Left lung (tissue), 10 donors: ENCODE measurements around the gene POLR2L. TPM values are rescaled to one million over a fixed set of nuclear protein-coding genes. Genes with fewer than 3 reads are reported as not detected.

Source experiments
- ATAC-seq: fragments of 200-7000 bp; cut with Tn5 transposase; one replicate; pipeline ENCODE4 v1.9.1; 2020; ENCODE audit warnings: moderate library complexity
- DNase-seq, 4 donors: peaks; one replicate each; pipeline ENCODE4 v3.0.0-alpha.2; 2013 to 2020
- H3K27ac ChIP-seq, 2 donors: fragments of 200-600 bp; sonication (generic) in 1 of 2; one replicate each; pipeline versions ENCODE4 v1.5.0 to v1.8.0; 2020 to 2021
- H3K27me3 ChIP-seq, 2 donors: fragments of 200-600 bp; sonication (generic) in 1 of 2; one replicate each; pipeline versions ENCODE4 v1.5.0 to v1.8.0; 2020 to 2021
- H3K36me3 ChIP-seq, 2 donors: fragments of 200-600 bp; sonication (generic) in 1 of 2; one replicate each; pipeline versions ENCODE4 v1.5.0 to v1.8.0; 2020 to 2021
- H3K4me1 ChIP-seq, 2 donors: fragments of 200-600 bp; one replicate each; pipeline ENCODE4 v1.8.0; 2021
- H3K4me3 ChIP-seq, 2 donors: fragments of 200-600 bp; sonication (generic) in 1 of 2; one replicate each; pipeline versions ENCODE4 v1.5.0 to v1.8.0; 2020 to 2021; ENCODE audit warnings: mild to moderate bottlenecking in 1 of 2
- H3K9me3 ChIP-seq, 2 donors: fragments of 200-600 bp; sonication (generic) in 1 of 2; one replicate each; pipeline versions ENCODE4 v1.5.0 to v1.8.0; 2020 to 2021
- intact Hi-C, 2 donors: fragments of 100-400 bp; cut with DNase I; formaldehyde crosslinking; loops; one replicate each; pipeline versions ENCODE4 v1.11.2 to v1.14.2; 2022
- polyA plus RNA-seq, 6 donors: library from polyadenylated mRNA; unstranded; fragments of 120-200 nt; gene quantifications; one replicate each; pipeline ENCODE4 v1.2.1, GENCODE V29; 2013; ENCODE audit not compliant: insufficient read length in 6 of 6
- total RNA-seq, 2 donors: library from RNA; stranded (reverse); fragmentation: NEBNext Ultra II Directional; extraction: Animal tissue kit (Norgen Biotek cat#: 25700); gene quantifications; one replicate each; pipeline ENCODE4 v1.2.1, GENCODE V29; 2021
- TF ChIP-seq, protein P1 (sequence below), 2 donors: fragments of 200-600 bp; sonication (generic) in 1 of 2; IDR thresholded peaks; one replicate each; pipeline versions ENCODE4 v1.5.0 to v1.8.0; 2021; ENCODE audit warnings: antibody characterized with exemption in 2 of 2
- donor health status: DM: no; HTN: yes; CAD: no.
- donor health status: DM: no; HTN: no; CAD: no.

The POLR2L gene
- total and polyA plus RNA-seq, 8 donors = 65.2 to 227 (median 103) TPM

DNA sequence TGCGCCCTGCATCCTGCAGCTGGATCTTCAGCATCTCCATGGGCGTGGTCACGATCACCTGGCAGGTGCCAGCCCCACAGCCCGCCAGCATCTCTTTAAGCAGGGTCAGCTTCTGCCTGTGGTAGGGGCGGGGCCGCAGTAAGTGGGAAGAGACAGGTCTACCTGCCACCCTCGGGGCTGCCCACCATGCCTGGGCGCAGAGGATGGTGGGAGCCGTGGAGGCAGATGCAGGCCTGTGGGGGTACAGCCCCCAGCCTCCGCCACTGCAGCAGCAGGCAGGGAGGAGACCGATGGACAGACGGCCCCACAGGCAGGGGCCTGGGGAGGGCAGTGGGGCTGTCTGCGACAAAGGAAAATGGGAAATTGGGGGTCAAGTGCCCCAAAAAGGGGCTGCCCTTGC, 49.5 kb downstream of the POLR2L start:
- no peak for DNase-seq
- TF ChIP-seq, protein P1, sequence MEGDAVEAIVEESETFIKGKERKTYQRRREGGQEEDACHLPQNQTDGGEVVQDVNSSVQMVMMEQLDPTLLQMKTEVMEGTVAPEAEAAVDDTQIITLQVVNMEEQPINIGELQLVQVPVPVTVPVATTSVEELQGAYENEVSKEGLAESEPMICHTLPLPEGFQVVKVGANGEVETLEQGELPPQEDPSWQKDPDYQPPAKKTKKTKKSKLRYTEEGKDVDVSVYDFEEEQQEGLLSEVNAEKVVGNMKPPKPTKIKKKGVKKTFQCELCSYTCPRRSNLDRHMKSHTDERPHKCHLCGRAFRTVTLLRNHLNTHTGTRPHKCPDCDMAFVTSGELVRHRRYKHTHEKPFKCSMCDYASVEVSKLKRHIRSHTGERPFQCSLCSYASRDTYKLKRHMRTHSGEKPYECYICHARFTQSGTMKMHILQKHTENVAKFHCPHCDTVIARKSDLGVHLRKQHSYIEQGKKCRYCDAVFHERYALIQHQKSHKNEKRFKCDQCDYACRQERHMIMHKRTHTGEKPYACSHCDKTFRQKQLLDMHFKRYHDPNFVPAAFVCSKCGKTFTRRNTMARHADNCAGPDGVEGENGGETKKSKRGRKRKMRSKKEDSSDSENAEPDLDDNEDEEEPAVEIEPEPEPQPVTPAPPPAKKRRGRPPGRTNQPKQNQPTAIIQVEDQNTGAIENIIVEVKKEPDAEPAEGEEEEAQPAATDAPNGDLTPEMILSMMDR (IDR thresholded peaks at IDR 0.05) = no peak
- H3K27ac ChIP-seq = no peak overlapping the region
- no peaks in the 10 kb centered on the region for H3K9me3 ChIP-seq
- intact Hi-C loops = no loop called here
- no peak for ATAC-seq
- H3K27me3 ChIP-seq = peaks cover 0 to 26% of the 10 kb centered on the region in 2 donors
- H3K4me3 ChIP-seq = no peak overlapping the region
- H3K36me3 ChIP-seq = peaks cover 0 to 37% of the 10 kb centered on the region in 2 donors
- peaks cover 20 to 34% of the 10 kb centered on the region in 2 donors for H3K4me1 ChIP-seq

DNA sequence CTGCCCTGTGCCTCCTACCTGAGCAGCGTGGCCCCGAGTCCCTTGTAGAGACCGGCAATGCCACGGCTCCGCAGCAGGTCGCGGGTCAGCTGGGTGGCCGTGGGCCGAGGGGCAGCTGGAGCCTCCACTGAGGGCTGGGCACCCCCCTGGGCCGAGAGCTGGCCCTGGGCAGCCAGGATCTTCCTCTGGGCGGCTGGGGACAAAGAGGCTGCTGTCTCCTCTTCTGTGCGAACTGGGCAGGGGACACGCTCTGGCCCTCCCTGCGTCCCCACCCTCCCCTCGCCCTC, 49.9 kb downstream of the POLR2L start:
- H3K4me3 ChIP-seq = no peak overlapping the region
- H3K9me3 ChIP-seq = no peaks in the 10 kb centered on the region
- H3K36me3 ChIP-seq = peaks cover 0 to 37% of the 10 kb centered on the region in 2 donors
- ATAC-seq (no peak), DNase-seq (no peak)
- intact Hi-C loops = no loop called here
- peaks cover 20 to 32% of the 10 kb centered on the region in 2 donors for H3K4me1 ChIP-seq
- peaks cover 0 to 30% of the 10 kb centered on the region in 2 donors for H3K27me3 ChIP-seq
- H3K27ac ChIP-seq = no peak overlapping the region
- TF ChIP-seq, protein P1 (IDR thresholded peaks at IDR 0.05) = no peak

DNA sequence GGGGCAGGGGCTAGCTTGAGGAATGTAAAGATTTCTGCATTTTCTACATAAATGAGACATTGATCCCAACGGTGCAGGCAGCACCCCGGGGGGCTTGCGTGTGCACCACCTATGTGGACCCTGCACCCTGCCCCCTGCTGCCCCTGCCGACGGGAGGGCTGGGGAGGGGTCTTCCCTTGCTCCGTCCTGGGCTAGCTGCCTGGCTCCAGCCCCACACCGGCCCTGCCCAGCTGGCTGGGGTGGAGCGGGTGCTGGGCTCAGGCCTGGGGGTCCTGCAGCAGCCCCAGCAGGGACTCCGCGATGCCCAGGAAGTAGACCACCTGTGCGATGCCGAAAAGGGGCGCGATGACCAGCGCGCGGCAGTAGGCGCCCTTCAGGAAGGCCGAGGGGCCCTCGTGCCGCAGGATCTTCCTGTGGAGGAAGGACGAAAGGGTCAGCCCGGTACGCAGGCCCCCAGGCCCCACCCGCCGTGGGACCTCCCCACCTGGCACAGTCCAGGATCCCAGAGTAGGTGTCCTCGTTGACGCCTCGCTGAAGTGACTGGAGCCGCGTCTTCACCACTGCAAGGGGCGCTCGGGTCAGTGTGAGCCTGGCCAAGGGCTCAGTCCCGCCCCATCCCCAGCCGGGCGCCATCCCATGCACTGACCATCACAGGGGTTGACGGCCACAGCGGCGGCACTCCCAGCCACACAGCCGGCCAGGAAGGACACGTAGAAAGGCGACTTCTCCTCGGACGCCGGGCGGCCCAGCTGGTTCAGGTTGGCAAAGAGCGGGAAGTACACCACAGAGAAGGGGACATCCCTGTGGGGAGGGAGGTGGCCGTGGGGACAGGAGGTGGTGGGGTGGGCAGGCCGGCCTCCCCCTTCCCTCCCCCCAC, 50.4 kb downstream of the POLR2L start:
- Histone ChIP-seq H3K9me3 (no peaks in the 10 kb centered on the region), H3K27ac (no peak overlapping the region), H3K27me3 (peaks cover 0 to 31% of the 10 kb centered on the region in 2 donors), H3K36me3 (peaks cover 0 to 37% of the 10 kb centered on the region in 2 donors), H3K4me3 (no peak overlapping the region), H3K4me1 (peaks cover 17 to 26% of the 10 kb centered on the region in 2 donors)
- intact Hi-C loops = no loop called here
- peak in 1 of 4 donors; percentile 75 for DNase-seq
- TF ChIP-seq, protein P1 (IDR thresholded peaks at IDR 0.05) = no peak
- ATAC-seq = no peak

DNA sequence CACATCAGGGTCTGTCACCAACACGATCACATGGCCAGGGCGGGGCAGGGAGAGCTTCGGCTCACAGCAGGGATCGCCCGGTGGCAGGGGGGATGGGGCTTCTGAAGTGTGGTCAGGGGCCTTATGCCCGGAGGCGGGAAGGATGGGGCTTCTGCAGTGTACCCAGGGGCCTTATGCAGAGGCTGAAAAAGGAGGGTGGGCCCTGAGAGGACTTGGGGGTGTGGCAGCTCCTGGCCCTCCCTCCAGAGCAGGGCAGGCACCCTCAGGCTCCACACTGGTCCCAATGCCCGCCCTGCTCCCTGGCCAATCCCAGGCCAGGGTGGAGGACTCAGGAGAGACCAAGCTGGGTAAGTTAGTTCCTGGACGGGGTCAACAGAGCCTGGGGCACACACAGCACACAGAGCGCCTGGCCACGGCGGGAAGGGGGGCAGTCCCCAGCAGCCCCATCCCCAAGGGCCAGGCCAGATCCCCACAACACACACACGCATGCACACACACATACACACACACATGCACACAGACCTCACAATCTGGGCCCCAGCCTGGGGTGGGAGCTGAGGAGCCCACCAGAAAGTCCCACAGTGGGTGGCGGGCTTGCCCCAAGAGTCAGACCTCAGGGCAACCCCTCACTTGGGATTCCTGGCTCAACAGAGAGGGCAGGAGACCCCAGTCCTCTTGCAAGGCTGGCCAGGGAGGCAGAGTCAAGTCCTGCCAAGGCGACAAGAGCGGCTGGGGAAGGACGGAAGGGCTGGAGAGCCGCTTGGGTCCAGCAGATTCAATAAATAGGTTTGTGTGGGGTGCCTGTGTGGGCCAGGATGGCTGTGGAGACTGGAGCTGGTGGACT, 51.4 kb downstream of the POLR2L start:
- TF ChIP-seq, protein P1 (IDR thresholded peaks at IDR 0.05) = no peak
- DNase-seq (no peak), ATAC-seq (no peak)
- intact Hi-C loops = no loop called here
- peaks cover 10 to 17% of the 10 kb centered on the region in 2 donors for H3K4me1 ChIP-seq
- peaks cover 0 to 37% of the 10 kb centered on the region in 2 donors for H3K36me3 ChIP-seq
- no peak overlapping the region for H3K4me3 ChIP-seq
- no peak overlapping the region for H3K27ac ChIP-seq
- no peaks in the 10 kb centered on the region for H3K9me3 ChIP-seq
- H3K27me3 ChIP-seq = peaks cover 0 to 31% of the 10 kb centered on the region in 2 donors

DNA sequence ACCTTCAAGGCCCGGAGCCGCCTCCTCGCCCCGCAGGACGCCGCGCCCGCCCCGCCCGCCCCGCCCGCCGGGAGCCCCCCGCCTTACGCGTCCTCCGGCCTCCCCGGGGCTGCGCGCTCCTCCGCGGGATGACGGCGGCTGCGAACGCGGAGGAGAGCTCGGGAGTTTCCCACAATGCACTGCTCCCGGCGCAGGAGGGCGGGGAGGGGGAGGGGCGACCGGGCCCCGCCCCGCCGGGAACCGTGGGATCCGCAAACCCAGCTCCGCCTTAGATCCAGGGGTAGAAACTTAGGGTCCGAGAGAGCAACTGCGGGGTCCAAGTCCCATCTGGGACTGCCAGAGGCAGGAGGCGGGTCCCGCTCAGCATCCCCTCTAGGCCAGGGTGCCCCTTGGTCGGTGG, 52.4 kb downstream of the POLR2L start, which contains the start of gene CEND1:
CEND1 (minus strand) TSS at position 148 of the 400 bp plus-strand sequence. CDS start 1,514 bp downstream, outside the sequence.
- H3K36me3 ChIP-seq = peaks cover 0 to 37% of the 10 kb centered on the region in 2 donors
- peaks cover 0 to 31% of the 10 kb centered on the region in 2 donors for H3K27me3 ChIP-seq
- TF ChIP-seq, protein P1 (IDR thresholded peaks at IDR 0.05) = no peak
- no peak within 1 kb of the TSS for H3K4me3 ChIP-seq
- peaks cover under 1 to 7% of the 10 kb centered on the region in 2 donors for H3K4me1 ChIP-seq
- no peak for ATAC-seq
- intact Hi-C loops = no loop called here
- H3K27ac ChIP-seq = no peak within 1 kb of the TSS
- peak in 1 of 4 donors; percentile 78 for DNase-seq
- no peaks in the 10 kb centered on the region for H3K9me3 ChIP-seq
